GM21447 (cell line): Measurements from ENCODE around the gene CLEC20A.

Experiments
- ATAC-seq: cut with Tn5 transposase; IDR thresholded peaks from one replicate; pipeline ENCODE4 v1.9.1; 2021; ENCODE audit not compliant: unreplicated experiment

The CLEC20A gene

DNA sequence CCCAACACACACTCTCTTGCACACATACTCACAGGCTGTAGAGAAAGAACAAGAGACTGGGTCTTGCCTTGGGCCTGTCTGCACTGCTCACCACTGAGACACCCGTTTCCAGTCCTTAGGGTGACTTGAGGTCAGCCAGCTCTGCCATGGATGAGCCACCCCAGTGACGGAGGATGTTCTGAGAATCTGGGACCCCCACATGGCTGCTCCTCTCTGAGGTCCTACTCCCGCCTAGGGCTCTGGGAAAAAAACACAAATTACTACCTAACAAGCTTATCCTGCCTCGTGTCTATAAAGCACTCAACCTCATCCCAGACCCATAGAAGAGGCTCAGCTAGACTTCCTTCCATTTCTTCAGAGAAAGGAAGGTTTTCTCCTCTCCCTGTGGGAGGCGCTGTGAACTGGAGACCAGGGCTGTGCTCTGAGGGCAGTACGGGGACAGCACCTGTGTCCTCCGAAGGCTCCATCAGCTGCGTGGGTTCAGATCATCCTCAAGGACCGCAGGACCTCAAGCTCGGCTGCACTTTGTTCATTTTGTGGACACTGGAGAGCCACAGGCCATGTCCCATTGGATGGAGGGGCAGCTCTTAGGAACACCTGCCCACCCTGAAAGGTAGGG, 4.3 kb upstream of the CLEC20A start:
- peak; percentile 10 for ATAC-seq

- ATAC-seq: no peak
Measured at GRCh38 chr1:178500091-178500770, 3.5 kb upstream of the CLEC20A start.

GRCh38 chr1:178498896-178499675, 2.3 kb upstream of the CLEC20A start:
- no peak for ATAC-seq

- ATAC-seq: no peak
Measured at GRCh38 chr1:178497903-178498478, 1.2 kb upstream of the CLEC20A start.

DNA sequence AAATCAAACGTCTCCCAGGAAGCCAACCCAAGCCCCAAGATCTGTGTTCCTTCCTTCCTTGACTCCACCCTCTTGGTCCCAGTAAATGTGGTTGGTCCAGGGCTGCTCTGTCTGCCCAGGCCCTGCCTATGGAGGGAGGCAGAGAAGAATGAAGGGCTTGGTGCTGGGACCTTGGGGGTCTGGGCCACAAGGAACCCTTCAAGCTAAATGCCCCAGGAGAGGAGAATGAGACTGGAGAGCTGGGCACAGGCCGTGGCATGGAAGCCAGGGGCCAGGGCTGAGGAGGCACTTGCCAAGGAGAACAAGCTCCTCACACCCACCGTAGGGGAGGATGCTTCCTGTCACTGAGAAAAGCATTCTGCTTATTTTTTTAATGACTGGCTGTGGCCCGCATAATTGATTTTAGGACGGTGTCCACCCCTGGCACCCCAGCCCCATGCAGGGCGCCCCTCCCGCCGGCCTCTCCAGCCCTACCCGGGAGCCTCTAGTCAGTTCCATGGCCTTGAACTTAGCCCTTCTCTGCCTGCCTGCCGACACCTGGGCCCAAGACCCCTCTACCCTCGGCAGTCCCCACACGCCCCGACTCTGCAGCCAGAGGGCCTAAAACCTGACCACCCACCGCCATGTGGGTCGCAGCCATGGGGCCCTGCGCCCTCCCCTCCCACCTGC, 889 bp downstream of the CLEC20A start:
- no peak for ATAC-seq

DNA sequence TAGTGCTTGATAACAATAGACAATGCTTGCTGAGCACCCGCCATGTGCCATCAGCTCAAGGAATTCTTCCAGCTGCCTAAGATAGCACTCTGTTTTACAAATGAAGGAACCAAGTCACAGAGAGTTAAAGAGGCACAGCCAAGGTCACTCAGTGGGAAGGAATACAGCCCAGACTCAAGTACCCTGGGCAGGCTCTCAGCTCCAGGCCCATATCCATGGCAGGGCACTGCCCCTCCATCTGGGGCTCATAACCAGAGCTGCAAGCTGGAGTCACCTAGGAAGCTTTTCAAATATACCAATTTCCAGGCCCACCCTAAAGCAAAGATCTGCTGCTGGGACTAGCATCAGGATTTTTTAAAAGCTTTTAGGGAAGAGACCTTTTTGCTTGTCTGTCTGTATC, 1.6 kb downstream of the CLEC20A start:
- ATAC-seq: no peak

GRCh38 chr1:178494569-178494971, 2.2 kb downstream of the CLEC20A start:
- no peak for ATAC-seq

- ATAC-seq: no peak
Measured at GRCh38 chr1:178493301-178493741, 3.4 kb downstream of the CLEC20A start.

- ATAC-seq: no peak
Measured at GRCh38 chr1:178492341-178492740, 4.4 kb downstream of the CLEC20A start.

DNA sequence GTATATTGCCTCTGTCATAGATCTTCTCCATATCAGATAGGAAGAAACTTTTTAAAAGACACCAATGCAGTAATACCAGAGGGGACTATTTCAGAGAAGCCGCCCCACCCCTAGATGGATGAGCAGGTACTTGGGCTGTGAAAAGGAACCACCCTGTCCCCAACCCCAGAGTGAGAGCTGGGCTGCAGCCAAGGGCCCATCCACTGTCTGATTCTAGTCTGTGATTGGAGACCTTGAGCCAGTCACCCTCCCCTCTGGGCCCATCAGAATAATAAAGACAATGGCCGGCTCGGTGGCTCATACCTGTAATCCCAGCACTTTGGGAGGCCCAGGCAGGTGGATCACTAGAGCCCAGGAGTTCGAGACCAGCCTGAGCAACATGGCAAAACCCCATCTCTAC, 5.0 kb downstream of the CLEC20A start:
- no peak for ATAC-seq

DNA sequence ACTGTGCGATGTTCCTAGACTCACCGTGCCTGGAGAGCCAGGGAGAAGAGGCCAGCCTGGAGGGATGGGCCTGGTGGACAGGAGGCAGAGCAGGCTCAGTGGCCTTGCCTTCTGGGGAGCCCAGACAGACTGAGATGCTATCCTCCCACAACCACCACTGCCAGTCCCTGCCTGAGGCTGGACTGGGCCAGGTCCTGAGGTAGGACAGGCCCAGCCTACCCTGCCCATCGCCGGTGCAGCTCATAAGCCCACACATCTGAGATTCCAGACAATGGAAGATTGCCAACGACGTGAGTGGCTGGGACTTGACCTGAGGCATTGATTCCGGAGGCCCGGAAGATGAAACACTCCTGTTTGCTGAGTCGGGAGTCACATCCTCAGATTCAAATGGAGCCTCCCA, 5.8 kb downstream of the CLEC20A start:
- ATAC-seq: no peak

DNA sequence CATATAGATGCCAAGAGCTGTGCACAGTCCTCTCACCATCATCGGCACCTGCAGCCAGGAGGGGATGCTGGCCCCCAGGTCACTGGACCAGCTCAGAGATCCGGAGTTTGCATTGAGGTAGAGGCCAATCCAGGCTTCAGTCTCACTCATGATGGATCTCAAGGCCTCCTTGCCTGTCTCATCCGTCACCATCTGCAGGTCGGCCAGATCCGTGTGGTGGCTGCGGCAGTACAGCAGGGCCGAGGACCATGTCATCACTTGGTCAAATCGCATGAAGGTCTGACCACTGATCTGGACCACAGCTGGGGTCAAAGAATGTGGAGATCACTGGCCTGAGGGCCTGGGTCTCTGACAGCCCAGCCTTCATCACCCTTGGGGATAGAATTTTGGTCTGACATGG, 6.6 kb downstream of the CLEC20A start:
- no peak for ATAC-seq

DNA sequence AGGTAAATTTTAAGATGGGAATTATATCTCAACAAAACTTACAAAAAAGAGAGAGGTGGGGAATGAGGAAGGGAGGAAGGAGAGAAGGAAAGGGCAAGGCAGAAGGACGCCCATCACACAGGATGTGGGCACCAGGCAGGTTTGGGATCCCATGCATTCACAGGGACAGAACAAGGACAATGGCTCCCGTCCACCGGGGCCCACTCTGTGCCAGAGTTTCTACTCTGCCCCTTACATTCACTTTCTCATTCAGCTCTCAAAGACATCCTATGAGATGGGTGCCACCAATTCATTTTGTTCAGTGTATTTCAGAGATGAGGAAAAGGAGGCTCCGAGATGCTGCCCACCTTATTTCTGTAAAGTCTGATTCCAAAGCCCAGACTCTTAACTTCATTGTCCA, 7.4 kb downstream of the CLEC20A start:
- no peak for ATAC-seq

DNA sequence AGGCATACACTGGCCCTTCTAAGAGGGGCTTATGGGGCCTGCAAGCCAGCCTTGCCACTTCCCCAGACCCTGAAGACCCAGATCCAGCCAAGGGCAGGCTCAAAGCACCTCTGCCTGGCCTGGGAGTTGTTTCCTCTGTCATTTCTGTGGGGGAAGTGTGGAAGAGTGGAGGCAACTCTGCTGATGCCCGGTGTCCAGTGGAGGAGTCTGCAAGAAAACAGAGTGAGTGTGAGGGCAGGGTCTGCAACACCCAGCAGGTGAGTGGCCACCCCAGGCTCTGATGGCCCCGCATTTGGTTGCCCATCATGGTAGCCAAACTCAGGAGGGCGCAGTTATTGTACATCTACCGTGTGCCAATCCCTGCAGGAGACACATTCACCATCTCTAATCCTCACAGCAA, 8.4 kb downstream of the CLEC20A start:
- ATAC-seq: no peak

GRCh38 chr1:178487070-178487615, 9.6 kb downstream of the CLEC20A start:
- ATAC-seq: no peak

DNA sequence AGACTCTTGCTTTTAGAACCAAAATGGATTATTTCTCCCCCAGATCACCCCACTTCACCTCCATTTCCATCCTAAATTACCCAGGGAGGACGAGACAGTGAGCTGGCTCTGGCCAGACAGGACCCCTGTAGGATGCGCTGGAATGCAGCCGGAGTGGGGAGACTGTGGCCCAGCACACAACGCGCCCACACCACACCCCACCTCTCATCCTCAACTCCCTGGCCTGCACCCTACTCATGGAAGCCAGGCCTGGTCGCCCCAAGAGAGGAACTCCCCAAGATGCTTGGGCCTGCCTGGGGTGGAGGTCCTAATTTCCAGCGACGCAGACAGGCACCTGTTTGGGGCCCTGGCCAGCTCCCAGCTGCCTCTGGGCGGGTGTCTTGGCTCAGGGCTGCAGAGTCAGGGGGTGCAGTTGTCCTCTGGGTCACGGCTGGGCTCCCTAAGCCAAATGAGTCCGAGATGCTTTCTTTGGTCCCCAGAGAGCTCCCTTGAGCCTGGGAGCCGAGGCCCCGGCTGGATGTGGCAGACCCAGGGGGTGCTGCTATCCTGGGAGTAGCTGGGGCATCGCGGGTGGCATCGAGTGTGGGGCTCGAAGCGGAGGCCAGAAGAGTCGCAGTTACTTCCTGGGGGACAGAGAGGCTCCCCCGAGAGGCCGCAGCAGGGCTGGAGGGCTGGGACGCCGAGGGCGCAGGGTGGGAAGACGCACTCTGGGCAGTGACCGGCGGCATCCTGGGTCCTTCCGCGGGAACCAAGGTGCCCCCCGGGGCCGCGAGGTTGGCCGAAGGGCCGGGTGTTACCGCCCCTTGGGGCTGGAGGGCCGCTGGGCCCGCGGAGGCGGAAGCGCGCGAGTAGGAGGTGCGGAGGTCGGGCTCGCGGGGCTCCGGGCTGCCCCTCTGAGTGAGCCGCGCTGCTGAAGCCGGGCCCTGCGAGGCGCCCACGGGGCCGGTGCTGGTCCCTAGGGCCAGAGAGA, 10.4 kb downstream of the CLEC20A start:
- ATAC-seq: no peak

DNA sequence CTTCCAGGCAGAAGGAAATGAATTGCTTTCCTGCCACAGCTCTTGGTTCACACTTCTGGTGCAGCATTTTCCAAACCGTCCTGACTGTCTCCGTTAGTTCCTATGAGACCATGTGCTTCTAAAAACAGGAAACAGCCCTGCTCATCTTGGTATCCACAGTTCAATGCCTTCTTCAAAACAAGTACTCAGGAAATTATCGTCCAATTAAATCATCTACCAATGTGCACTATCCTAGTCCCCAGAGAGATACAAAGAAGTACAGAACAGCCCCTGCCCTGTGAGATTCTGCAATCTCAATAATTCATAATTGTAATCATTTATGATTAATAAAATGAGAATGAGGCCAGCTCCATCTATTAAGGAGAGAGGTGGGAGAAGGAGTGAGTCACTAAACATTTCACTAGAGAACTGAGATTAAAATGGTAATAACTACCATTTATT, 11.2 kb downstream of the CLEC20A start:
- ATAC-seq: no peak

GRCh38 chr1:178484698-178485225, 12.0 kb downstream of the CLEC20A start:
- no peak for ATAC-seq

GRCh38 chr1:178483251-178483957, 13.4 kb downstream of the CLEC20A start:
- no peak for ATAC-seq
